ENCODE data around the gene SLC9A9.
A peak's percentile ranks its signal among the peaks of the same experiment; 100 is the strongest.

SLC9A9 gene

GRCh38 chr3:143786219-143787191 lies 61.8 kb downstream of the SLC9A9 start:
- no peaks in the 10 kb centered on the region for H3K27me3 ChIP-seq (ENCODE audit: low read depth, low read length)
- H3K4me1 ChIP-seq (ENCODE audit: low read length), result peaks cover 8% of the 10 kb centered on the region
- no peak overlapping the region for H2AFZ ChIP-seq (ENCODE audit: low read depth, low read length)
- H3K4me2 ChIP-seq (ENCODE audit: low read length), result peak overlapping the region; percentile 16
- H3K9me3 ChIP-seq (ENCODE audit: insufficient read depth, low read length), result no peaks in the 10 kb centered on the region
- peaks cover 6% of the 10 kb centered on the region for H3K36me3 ChIP-seq (replicated peaks; ENCODE audit: low read depth, low read length)
- no peak overlapping the region for H3K4me3 ChIP-seq (ENCODE audit: low read length)
- H3K79me2 ChIP-seq (ENCODE audit: low read length), result no peaks in the 10 kb centered on the region
- TF ChIP-seq CTCF (IDR thresholded peaks at IDR 0.05; ENCODE audit: low read depth, low read length) (no peak), EZH2phosphoT487 (IDR thresholded peaks at IDR 0.05; ENCODE audit: low read depth) (no peak)
- no peaks in the 10 kb centered on the region for H4K20me1 ChIP-seq (ENCODE audit: insufficient read depth, low read length)
- no peak overlapping the region for H3K9ac ChIP-seq (ENCODE audit: low read length)
- H3K27ac ChIP-seq (ENCODE audit: low read length), result no peak overlapping the region

DNA sequence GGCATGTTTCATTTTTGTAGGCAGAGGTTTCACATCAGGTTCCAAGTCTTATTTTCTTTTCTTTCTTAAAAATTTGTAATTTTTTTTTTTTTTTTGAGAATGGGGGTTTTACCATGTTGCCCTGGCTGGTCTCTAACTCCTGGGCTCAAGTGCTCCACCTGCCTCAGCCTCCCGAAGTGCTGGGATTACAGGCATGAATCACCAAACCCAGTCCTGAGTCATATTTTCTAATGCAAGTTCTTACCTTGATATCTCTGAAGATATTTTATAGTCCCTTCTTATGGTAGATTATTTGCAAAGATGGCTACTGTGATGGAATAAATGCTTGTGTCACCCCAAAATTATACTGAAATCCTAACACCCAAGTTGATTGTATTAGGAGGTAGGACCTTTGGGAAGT lies 63.8 kb downstream of the SLC9A9 start:
- H3K4me1 ChIP-seq (ENCODE audit: low read length), result peaks cover 8% of the 10 kb centered on the region
- no peak overlapping the region for H3K27ac ChIP-seq (ENCODE audit: low read length)
- peaks cover 2% of the 10 kb centered on the region for H3K36me3 ChIP-seq (replicated peaks; ENCODE audit: low read depth, low read length)
- H3K4me2 ChIP-seq (ENCODE audit: low read length), result no peak overlapping the region
- H3K9me3 ChIP-seq (ENCODE audit: insufficient read depth, low read length), result no peaks in the 10 kb centered on the region
- H3K4me3 ChIP-seq (ENCODE audit: low read length), result no peak overlapping the region
- no peaks in the 10 kb centered on the region for H3K79me2 ChIP-seq (ENCODE audit: low read length)
- TF ChIP-seq CTCF (IDR thresholded peaks at IDR 0.05; ENCODE audit: low read depth, low read length) (no peak), EZH2phosphoT487 (IDR thresholded peaks at IDR 0.05; ENCODE audit: low read depth) (no peak)
- H2AFZ ChIP-seq (ENCODE audit: low read depth, low read length), result no peak overlapping the region
- no peaks in the 10 kb centered on the region for H4K20me1 ChIP-seq (ENCODE audit: insufficient read depth, low read length)
- H3K9ac ChIP-seq (ENCODE audit: low read length), result no peak overlapping the region
- no peaks in the 10 kb centered on the region for H3K27me3 ChIP-seq (ENCODE audit: low read depth, low read length)

DNA sequence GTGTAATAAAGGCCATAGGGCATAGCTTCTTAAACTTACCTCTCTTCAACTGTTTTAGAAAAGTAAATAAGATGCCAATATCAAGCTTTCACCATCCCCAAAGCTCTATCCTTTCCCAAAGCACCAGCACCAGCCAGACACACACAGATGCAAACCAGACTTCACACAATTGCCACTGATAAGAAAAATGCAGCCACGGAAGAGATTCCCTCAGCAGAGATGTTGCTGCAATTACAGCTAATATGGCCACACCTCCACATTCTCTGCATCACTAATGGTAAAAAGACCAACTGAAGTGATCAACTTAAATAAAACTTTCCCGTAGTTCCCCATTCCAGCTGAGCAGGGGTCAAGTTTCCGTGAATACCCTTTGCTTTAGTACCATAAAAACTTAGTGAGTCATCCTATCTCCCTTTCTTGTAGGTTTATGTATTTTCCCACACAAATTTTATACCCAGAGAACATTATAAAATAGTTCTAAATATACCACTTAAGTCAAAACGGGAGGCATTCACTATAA lies 64.4 kb downstream of the SLC9A9 start:
- Histone ChIP-seq H2AFZ (ENCODE audit: low read depth, low read length) (no peak overlapping the region), H4K20me1 (ENCODE audit: insufficient read depth, low read length) (no peaks in the 10 kb centered on the region), H3K27ac (ENCODE audit: low read length) (no peak overlapping the region), H3K4me1 (ENCODE audit: low read length) (peaks cover 8% of the 10 kb centered on the region), H3K9ac (ENCODE audit: low read length) (no peak overlapping the region), H3K9me3 (ENCODE audit: insufficient read depth, low read length) (no peaks in the 10 kb centered on the region), H3K36me3 (replicated peaks; ENCODE audit: low read depth, low read length) (peaks cover 2% of the 10 kb centered on the region), H3K4me3 (ENCODE audit: low read length) (no peak overlapping the region), H3K79me2 (ENCODE audit: low read length) (no peaks in the 10 kb centered on the region), H3K27me3 (ENCODE audit: low read depth, low read length) (no peaks in the 10 kb centered on the region), H3K4me2 (ENCODE audit: low read length) (no peak overlapping the region)
- TF ChIP-seq EZH2phosphoT487 (IDR thresholded peaks at IDR 0.05; ENCODE audit: low read depth) (no peak), CTCF (IDR thresholded peaks at IDR 0.05; ENCODE audit: low read depth, low read length) (no peak)

DNA sequence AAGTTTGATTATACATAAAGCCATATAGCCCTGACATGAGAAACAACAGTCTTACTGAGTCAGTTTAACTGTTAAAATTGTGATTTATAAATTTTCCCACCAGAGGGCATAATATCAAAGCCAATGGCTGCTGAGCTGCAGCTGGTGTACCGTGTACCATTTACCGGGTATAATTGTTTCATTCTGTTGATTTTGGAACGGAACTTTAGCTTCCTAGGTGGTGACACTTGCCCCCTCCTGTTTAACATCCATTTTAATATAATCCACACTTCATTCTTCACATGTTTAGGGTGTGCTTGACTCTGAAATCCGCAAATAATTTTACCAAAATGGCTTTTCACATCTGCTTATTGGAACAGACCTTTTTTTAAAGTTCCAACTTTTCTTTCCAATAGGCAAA lies 72.8 kb downstream of the SLC9A9 start:
- no peaks in the 10 kb centered on the region for H4K20me1 ChIP-seq (ENCODE audit: insufficient read depth, low read length)
- peak overlapping the region; percentile 67 for H2AFZ ChIP-seq (ENCODE audit: low read depth, low read length)
- no peaks in the 10 kb centered on the region for H3K79me2 ChIP-seq (ENCODE audit: low read length)
- H3K27me3 ChIP-seq (ENCODE audit: low read depth, low read length), result no peaks in the 10 kb centered on the region
- no peak for TF ChIP-seq EZH2phosphoT487 (IDR thresholded peaks at IDR 0.05; ENCODE audit: low read depth)
- peak; percentile 84 for TF ChIP-seq CTCF (IDR thresholded peaks at IDR 0.05; ENCODE audit: low read depth, low read length)
- peak overlapping the region; percentile 30; the same call in 1 of the 2 replicates for H3K9ac ChIP-seq (ENCODE audit: low read length)
- H3K9me3 ChIP-seq (ENCODE audit: insufficient read depth, low read length), result no peaks in the 10 kb centered on the region
- peak overlapping the region; percentile 72 for H3K4me2 ChIP-seq (ENCODE audit: low read length)
- H3K36me3 ChIP-seq (replicated peaks; ENCODE audit: low read depth, low read length), result no peaks in the 10 kb centered on the region
- no peak overlapping the region for H3K27ac ChIP-seq (ENCODE audit: low read length)
- H3K4me1 ChIP-seq (ENCODE audit: low read length), result peaks cover 7% of the 10 kb centered on the region
- peak overlapping the region; percentile 61 for H3K4me3 ChIP-seq (ENCODE audit: low read length)
